Fibroblast of the conjunctiva (primary cell): ENCODE results near the gene BTBD9.
"Not testable (repeated sequence)": the region's sequence is repeated elsewhere in the genome, so short reads cannot be mapped to it uniquely, and the experiment has no call there.

Experiments used
- DNase-seq: peaks from one replicate; pipeline ENCODE4 v3.0.0-alpha.2; 2010; ENCODE audit warnings: low read depth

BTBD9 gene

DNA sequence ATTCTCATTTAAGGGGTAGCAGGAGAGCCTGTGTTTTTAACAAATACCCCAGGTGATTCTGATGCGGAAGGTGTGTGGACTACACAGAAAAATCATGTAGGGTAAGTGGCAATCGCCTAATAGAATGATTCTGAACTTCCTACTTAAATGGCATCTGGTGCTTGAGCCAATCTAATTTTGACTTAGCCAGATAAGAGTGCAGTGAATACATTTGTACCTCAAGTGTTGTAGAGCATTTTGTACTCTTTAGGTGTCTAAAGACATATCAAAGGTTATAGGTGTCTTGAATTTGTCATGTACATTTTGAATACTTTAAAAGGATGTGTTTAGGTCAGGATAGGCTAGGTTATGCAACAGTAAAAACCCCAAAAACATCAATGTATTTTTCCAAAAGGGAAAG, 10.0 kb upstream of the BTBD9 start:
- no peak for DNase-seq

DNA sequence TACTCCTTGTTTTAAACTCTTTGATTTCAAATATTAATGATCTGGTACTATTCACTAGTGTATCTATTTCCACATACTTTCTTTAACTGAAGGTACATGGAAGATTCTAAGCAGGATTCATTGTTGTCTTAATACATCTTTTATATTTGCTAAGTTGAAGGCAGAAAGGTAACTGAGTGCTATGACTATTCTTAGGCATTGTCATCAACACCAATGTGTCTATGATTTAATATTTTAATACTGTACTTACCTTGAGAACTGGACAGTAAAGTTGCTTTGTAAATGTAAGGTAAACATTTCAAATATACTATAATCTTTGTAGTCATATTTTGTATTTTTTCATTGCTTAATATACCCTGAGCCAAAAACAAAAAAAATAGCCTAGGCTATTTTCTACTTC, 8.9 kb upstream of the BTBD9 start:
- no peak for DNase-seq

GRCh38 chr6:38646166-38646878, 6.6 kb upstream of the BTBD9 start:
- no peak for DNase-seq

DNA sequence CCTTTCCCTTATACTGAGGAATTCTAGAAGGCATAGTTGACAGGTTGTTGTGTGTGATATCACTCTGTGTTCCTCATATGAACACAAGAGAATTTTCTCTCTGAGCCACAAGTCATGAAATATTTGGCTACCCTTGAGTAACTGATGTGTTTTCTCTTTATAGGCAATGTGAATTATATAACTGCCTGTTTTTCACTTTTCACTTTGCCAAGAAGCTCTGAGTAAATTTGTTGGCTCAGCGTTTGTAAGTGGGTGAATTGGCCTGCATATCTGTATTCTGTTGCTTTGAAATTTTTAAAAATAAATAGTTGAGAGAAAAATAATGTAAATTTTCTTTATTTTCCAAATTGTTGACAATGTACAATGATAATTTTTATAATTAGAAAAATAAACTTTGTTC, 5.2 kb upstream of the BTBD9 start:
- no peak for DNase-seq

- no peak for DNase-seq
These were observed 634 bp upstream of the BTBD9 start for GRCh38 chr6:38640216-38640909.

- no peak for DNase-seq
These were observed 710 bp downstream of the BTBD9 start for GRCh38 chr6:38638941-38639497.

GRCh38 chr6:38637756-38638155, 2.0 kb downstream of the BTBD9 start:
- no peak for DNase-seq

DNA sequence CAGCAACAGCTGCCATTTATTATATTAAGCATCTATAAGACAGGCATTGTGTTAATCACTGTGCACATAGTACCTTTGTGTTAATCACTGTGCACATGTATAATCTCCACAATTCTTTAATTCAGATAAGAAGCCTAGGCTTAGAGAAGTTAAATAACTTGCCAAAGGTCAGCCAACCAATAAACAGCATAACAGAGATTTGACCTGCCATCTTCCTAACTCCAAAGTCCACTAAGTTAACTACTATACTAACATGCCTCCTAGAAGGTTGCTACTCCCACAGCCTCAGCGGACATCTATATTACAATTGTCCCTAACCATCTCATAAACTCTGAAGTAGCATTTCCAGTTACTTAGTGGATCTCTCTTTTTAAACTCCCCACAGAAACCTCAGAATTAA, 3.7 kb downstream of the BTBD9 start:
- no peak for DNase-seq

GRCh38 chr6:38634518-38634917, 5.2 kb downstream of the BTBD9 start:
- DNase-seq, result no peak

- DNase-seq, result no peak
These were observed 7.2 kb downstream of the BTBD9 start for GRCh38 chr6:38632490-38632889.

GRCh38 chr6:38631186-38631783, 8.4 kb downstream of the BTBD9 start:
- DNase-seq, result no peak

DNA sequence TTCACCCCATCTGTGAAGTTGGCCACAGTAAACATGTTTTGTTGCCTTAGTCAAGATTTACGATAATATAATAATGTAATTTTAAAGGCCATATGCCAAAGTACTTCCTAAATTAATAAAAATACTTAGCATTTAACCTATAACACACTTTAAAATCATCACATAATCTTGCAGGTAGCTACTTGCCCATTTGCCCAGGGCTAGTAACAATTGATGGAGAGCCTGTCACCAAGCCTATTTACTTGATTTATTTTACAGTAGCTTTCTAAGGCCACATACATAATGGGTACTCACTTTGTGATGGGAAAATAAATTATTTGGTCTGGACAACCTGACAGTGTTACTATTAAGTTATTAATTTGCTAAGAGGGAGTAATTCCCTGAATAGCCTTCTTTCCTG, 14.5 kb downstream of the BTBD9 start:
- no peak for DNase-seq

- DNase-seq, result not testable (repeated sequence)
These were observed 20.4 kb downstream of the BTBD9 start for GRCh38 chr6:38619342-38619741.

- not testable (repeated sequence) for DNase-seq
These were observed 21.4 kb downstream of the BTBD9 start for GRCh38 chr6:38618301-38618700.

DNA sequence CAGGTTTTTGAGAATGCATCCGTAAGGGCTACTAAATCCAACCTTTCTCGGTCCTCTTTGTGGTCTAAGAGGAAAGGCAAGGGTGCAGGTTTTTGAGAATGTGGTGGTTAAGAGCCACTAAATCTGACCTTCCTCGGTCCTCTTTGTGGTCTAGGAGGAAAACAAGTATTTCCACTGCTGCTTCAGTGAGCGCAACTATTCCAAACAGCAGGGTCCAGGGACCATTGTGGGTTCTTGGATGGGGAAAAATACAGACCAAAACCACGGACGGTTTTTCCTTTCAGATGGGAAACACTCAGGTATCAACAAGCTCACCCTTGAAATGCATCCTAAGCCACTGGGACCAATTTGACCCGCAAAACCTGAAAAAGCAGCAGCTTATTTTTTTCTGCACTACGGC, 21.9 kb downstream of the BTBD9 start:
- DNase-seq, result no peak

GRCh38 chr6:38612143-38612965, 27.4 kb downstream of the BTBD9 start:
- peak; percentile 4 for DNase-seq

DNA sequence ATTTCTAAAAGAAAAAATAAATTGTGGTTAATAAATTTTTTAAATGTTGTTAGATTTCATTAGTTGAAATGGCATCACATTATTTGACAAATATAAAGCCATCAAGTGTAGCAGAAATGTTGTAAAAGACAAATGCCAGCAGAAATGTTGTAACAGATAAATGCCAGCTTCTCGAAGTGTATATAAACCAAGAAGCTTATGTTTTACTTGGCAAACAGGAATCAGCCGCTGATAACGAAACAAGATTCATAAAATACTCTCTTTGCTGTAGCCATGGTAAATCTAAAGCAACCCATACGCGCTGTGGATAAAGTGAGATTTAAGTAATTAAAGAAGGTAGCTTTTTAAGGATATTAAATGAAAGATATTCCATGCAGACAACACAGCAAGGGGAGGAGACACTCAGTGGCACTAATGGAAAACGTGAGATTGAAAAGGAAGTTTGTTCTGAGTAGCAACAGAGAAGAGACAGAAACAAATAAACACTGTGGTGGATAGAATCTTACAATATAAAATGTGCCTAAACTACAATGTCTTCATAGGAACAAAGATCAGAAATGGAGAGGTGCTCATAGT, 29.6 kb downstream of the BTBD9 start:
- DNase-seq, result no peak

DNA sequence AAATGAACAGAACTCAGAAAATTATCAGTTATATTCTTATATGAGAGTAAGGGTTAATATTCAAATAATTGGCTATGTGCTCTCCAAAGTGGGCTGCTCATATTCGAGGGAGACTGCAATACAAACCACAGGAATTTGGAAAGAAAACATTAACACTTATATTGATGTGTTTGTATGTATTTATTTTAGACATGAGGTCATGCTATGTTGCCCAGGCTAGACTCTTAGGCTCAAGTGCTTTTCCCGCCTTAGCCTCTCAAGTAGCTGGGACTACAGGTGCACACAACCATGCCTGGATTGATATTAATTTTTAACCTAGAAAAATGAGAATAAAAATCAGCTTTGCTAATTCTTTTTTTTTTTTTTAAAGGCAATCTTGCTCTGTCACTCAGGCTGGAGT, 35.0 kb downstream of the BTBD9 start:
- no peak for DNase-seq

- DNase-seq, result no peak
These were observed 35.8 kb downstream of the BTBD9 start for GRCh38 chr6:38603966-38604365.

GRCh38 chr6:38603496-38603895, 36.2 kb downstream of the BTBD9 start:
- DNase-seq, result no peak

- DNase-seq, result no peak
These were observed 39.7 kb downstream of the BTBD9 start for GRCh38 chr6:38599966-38600550.

DNA sequence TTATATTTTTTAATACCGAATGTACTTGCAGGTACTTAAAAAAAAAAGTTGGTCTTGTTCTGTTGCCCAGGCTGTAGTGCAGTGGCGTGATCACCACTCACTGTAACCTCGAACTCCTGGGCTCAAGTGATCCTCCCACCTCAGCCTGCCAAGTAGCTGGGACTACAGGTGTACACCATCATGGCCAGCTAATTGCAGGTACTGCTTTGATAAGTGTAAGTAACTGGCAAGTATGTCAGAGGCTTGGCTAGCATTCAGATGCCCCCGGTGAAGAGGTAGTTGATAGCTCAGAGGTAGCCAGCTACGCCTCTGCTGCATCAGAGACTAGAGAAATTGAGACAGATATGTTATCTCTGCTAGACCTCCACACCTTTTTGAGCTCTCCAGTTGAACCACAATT, 40.5 kb downstream of the BTBD9 start:
- DNase-seq, result no peak
